ENCODE data around the gene GGCX.
A peak's percentile ranks its signal among the peaks of the same experiment; 100 is the strongest.
"Not testable (repeated sequence)": the region's sequence is repeated elsewhere in the genome, so short reads cannot be mapped to it uniquely, and the experiment has no call there.

Gene GGCX

GRCh38 chr2:85561280-85562212 is at the start of gene GGCX:
GGCX (minus strand) TSS chr2:85561493; CDS start chr2:85561428, 65 bp downstream.
- peak; percentile 99 for DNase-seq

DNA sequence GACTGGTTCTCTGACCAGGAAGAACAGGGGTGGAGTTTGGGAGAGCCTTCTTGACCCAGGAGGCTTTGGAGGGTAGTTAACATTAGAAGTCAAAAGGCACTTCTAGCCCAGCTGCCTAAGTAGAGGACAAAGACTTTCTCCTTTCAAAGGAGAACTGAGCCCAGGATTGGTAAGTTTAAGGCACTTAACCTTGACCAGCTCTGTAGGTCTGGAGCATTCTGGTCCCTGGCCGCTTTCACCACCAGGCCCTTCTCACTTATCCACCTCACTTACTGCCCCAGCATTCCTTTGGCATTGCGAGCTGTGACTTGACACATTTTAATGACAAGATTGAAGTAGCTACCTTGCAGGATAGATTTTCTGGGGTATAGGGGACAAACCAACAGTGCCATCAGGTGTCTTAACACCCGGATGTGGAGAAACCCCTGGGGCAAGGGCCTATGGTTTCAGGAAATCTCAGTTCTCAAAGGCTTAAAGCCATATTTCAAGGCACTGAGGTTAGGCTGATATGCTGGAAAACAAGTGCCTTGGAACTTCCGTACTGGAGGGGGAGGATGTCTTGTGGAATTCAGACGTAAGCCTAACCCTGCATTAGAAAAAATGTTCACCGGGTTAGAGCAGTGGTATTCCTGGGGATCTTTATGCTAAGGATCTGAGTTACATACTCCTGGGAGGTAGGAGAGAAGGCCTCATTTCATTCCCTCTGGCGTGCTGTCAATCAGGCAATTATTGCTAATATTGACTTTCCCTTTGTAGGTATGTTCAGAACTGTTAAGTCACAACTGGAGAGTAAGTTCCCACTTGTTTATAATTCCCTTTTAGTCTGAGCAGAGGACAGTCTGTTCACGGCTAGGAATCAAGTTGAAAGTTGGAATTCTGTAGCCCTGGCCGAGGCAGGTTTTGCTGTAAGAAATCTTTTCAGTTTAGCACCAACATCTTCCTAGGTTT is 46.2 kb upstream of the GGCX start:
- no peak for DNase-seq

DNA sequence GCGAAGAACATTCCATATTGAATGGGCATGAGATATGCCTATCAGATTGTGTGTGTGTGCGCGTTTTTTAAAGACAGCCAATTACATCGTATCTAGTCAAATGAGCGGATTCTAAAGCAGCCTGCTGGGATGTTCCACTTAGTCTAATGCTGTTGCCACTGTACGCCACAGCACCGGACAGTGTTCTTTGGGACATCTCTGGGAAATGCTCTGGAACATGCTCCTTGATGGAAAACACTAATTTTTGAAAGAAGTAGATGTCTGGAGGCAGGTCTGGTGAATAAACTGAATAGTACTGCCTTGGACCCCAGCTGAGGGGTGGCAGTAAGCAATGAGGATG is 44.8 kb upstream of the GGCX start:
- no peak for DNase-seq

DNA sequence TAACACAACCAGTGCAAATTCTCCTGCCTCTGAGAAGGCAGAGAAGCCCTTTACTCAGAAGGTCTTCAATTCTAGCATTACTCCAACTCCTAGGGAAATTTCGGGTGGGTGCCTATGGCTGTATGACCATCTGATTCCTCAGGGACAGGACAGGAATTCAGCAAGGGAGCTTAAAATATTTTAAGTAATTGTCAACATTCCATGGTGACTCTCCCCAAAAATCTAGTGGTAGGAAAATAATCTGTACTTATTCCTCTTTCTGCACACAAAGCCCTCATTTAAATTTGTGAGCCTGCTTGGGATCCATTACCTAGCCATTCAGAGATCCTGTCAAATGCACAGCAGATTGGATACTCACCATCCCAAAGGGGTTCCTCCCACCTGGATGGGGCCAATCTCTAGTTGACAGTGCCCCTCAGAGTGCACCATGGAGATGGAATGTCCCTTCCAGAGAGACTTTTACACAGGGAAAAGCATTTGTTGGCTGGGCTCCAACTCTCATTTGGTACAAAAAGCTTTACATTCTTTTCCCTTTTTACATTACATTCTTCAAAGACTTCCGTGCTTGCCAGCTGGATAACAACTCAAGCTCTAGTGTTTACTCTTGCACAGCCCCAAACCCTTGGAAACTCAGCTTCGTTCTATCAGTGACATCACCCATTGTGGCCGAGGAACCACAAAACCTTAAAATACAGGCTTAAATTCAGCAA is 44.3 kb upstream of the GGCX start:
- peak; percentile 56 for DNase-seq

GRCh38 chr2:85604568-85605339 is 43.5 kb upstream of the GGCX start:
- no peak for DNase-seq

GRCh38 chr2:85604133-85604444 is 42.8 kb upstream of the GGCX start:
- DNase-seq, result not testable (repeated sequence)

- peak; percentile 99 for DNase-seq
Observed at GRCh38 chr2:85602476-85603234, 41.4 kb upstream of the GGCX start, which contains the start of gene TMEM150A. TMEM150A (minus strand) TSS chr2:85602698; CDS start chr2:85601948, 750 bp downstream.

DNA sequence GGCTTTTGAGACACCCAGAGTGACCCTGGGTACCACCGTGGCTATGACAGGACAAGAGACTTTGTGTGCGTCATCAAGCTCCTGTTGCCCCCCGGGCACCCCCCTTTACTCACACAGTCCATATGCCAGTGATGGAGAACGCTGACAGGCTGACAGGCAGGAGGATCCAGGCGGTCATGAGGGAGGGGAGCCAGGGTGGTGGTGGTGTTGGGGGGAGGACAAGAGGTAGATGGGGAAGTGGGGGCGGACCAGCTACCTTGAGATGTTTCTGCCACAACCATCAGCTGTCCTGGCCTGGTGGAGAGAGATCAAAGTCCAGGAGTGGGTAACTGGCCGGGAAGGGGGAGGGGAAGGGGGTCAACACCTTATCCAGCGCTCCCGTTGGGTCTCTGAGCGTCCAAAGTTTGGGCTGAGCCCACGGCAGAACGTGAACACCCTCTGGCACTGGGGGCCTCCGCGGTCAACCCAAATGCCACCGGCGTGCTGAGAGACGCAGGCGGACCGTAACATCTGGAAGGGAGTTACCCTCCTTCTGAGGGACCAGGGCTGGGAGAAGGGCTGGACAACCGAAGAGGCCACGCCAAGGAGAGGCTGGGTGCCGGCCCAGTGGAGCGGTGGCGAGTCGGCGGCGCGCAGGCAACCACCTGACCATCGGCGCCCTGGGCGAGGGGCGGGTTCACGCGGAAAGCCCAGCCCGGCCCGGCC is 40.6 kb upstream of the GGCX start:
- peak; percentile 82 for DNase-seq

DNA sequence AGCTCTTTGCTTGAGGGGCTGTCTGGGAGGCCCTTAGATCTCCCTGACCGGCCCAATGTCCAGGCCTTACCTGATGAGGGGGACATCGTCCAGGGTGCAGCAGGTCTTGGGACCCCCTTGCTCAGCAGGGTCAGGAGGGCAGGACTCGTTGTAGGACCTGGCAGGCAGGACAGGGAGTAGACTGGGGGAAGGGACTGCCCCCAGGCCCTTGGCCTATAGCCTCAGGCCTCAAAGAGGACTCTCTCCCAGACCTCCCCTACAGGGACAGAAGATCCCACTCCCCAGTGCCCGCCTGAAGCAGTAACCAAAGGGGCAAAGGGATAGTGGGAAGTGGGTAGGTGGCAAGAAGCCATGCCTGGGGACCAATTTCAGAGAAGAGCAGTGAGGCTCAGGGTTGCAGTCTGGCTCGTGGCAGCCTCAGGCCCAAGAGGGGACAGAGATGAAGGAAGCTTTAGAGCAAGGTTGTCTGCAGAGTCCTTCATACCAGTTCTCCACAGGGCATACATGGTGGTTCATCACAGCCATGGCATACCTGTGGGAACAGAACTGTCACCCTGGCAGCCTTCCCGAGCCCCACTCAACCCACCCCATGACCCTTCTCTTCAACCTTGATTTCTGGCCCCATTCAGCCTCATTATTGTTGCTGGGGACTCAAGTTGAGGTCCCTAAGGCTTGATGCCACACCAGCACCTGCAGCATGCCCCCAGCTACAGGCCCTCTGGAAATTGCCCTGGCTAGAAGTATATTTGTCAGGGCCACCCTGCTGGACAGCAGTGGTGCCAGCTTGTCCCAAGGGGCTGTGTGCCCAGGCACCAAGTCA is 39.9 kb upstream of the GGCX start:
- DNase-seq, result no peak

DNA sequence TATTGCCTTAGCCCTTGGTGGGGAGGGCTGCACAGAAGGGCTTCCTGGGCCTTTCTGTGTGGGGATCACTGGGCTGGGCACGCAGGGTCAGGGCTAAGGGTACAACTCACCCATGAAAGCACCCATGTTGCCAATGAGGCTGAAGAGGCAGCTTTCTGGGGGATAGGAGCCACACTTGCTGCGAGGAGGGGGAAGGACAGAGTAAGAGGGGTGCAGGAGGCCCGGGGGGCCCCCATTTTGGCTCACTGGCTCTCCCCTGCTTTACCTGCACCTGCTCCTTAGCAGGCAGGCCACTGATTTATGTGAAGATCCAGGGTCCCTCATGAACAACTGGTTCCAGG is 38.9 kb upstream of the GGCX start:
- DNase-seq, result no peak

GRCh38 chr2:85599468-85600234 is 38.4 kb upstream of the GGCX start:
- no peak for DNase-seq

GRCh38 chr2:85598594-85599340 is 37.5 kb upstream of the GGCX start:
- DNase-seq, result no peak

GRCh38 chr2:85597241-85597640 is 35.9 kb upstream of the GGCX start:
- DNase-seq, result no peak

DNA sequence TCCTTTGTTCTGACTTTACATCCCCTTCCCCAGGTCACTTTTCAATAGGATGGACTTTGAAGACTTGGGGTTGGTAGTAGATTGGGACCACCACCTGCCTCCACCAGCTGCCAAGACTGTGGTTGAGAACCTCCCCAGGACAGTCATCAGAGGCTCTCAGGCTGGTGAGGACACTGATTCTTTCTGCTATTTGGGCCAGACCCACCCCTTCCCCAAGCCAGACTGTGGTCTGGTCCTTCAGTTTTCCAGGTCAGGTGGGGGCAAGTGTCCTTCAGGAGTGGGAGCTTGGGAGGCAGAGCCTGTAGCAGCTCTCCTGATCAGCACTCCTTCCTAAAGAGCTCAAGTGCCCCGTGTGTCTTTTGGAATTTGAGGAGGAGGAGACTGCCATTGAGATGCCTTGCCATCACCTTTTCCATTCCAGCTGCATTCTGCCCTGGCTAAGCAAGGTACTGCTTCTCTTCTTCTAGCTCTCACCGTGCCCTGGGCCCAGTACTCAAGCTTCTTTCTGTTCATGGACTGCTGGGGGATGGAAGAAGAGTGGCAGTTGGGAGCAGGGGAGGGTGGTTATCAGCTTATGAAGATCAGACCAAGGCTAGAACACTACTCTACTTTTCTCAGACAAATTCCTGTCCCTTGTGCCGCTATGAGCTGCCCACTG is 35.3 kb upstream of the GGCX start:
- DNase-seq, result no peak

DNA sequence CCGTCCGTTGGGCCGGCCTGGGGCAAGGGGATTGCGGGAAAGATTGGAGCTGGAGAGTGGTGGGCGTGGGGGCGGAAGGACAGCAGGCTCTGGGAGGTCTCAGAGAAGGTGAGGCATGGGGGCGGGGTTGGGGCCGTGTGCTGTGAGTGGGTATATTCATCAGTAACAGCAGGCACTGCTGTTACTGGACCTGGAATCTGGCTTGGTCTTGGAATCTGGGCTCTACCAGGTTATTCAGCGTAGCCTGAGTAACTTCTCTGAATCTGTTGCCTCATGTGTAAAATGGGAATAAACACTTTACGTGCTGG is 34.7 kb upstream of the GGCX start:
- DNase-seq, result no peak

- peak; percentile 100 for DNase-seq
Observed at GRCh38 chr2:85595301-85596025, 34.2 kb upstream of the GGCX start, which contains the start of gene RNF181. RNF181 (plus strand) TSS chr2:85595745; CDS start chr2:85595764, 19 bp downstream.

DNA sequence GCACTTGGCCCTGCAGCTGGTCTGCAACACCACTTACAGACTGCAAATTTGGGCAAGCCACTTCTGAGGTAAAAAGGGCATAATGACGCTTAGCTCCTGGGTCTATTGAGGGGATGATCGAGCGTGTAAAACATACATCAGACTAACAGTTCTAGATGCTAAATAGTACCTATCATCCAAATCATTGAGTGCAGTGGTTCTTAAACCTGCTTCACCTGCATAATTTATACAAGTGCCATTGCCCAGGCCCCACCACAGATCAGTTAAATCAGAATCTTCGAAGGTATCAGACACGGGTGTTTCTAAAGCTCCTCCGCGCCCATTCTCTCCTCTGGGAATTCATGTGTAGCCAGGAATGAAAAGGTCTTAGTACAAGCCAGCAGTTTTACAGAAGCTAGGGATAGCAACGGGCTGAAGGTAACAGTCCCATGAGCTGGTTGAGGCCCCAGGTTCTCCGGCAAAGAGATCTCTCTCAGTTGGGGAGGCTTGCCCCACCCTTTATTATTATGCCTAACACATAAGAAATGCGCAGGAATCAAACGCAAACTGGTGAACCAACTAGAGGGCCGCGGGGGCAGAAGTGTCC is 33.5 kb upstream of the GGCX start:
- DNase-seq, result no peak

Measured in DMS53 (cell line).